HG02970 (cell line): Measurements from ENCODE around the gene IFT57.
A peak's percentile ranks its signal among the peaks of the same experiment; 100 is the strongest.
"Not testable (repeated sequence)": the region's sequence is repeated elsewhere in the genome, so short reads cannot be mapped to it uniquely, and the experiment has no call there.

Experiments used
- ATAC-seq: cut with Tn5 transposase; IDR thresholded peaks from one replicate; pipeline ENCODE4 v1.9.1; 2021; ENCODE audit warnings: mild to moderate bottlenecking, moderate library complexity, moderate number of reproducible peaks; ENCODE audit not compliant: unreplicated experiment, low FRiP score

The IFT57 gene, protein sequence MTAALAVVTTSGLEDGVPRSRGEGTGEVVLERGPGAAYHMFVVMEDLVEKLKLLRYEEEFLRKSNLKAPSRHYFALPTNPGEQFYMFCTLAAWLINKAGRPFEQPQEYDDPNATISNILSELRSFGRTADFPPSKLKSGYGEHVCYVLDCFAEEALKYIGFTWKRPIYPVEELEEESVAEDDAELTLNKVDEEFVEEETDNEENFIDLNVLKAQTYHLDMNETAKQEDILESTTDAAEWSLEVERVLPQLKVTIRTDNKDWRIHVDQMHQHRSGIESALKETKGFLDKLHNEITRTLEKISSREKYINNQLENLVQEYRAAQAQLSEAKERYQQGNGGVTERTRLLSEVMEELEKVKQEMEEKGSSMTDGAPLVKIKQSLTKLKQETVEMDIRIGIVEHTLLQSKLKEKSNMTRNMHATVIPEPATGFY

GRCh38 chr3:108221911-108222852, at the start of gene IFT57:
Gene IFT57, minus strand, starts transcription at chr3:108222424. Its CDS starts 102 bp downstream, at chr3:108222322.
- ATAC-seq: peak; percentile 97

GRCh38 chr3:108271626-108272025, 49.4 kb upstream of the IFT57 start:
- ATAC-seq: no peak

DNA sequence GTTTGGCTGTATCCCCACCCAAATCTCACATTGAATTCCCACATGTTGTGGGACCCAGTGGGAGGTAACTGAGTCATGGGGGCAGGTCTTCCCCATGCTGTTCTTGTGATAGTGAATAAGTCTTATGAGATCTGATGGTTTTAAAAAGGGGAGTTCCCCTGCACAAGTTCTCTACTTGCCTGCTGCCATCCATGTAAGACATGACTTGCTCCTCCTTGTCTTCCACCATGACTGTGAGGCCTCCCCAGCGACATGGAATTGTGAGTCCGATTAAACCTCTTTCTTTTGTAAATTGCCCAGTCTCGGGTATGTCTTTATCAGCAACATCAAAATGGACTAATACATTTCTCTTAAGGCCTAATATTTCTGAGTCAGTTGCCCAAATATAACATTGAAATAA, 46.0 kb upstream of the IFT57 start:
- ATAC-seq: not testable (repeated sequence)

DNA sequence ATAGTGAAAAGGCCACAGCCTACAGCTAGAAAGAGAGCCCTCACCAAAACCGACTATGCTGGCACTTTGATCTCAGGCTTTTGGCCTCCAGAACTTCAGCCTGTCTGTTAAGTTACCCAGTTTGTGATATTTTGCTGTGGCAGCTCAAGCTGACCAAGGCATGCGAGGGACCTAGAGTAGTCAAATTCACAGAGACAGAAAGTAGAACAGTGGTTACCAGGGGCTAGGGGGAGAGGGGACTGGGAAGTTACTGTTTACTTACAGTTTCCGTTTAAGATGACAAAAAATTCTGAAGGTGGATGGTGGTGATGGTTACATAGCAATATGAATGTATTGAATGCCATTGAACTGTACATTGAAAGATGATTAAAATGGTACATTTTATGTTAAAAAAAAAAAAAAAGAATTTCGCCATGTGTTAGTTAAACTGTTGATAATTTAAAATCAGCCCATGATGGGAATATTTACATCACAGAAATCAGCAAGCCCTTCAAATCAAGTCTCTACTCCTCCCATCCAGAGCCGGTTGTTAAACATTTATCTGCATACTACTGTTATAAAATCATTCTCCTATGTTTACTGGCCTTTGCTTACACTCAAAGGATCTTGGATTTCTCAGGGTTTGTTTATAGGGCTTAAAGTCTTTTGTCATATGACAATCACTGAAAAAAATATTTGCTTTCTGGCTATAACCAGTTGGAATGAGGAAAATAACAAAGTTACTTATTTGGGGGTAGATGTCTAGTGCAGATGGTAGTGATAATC, 42.5 kb upstream of the IFT57 start:
- ATAC-seq: not testable (repeated sequence)

- no peak for ATAC-seq
Observed at GRCh38 chr3:108255131-108255530, 32.9 kb upstream of the IFT57 start.

GRCh38 chr3:108251844-108252243, 29.6 kb upstream of the IFT57 start:
- no peak for ATAC-seq

- no peak for ATAC-seq
Observed at GRCh38 chr3:108251265-108251664, 29.0 kb upstream of the IFT57 start.

DNA sequence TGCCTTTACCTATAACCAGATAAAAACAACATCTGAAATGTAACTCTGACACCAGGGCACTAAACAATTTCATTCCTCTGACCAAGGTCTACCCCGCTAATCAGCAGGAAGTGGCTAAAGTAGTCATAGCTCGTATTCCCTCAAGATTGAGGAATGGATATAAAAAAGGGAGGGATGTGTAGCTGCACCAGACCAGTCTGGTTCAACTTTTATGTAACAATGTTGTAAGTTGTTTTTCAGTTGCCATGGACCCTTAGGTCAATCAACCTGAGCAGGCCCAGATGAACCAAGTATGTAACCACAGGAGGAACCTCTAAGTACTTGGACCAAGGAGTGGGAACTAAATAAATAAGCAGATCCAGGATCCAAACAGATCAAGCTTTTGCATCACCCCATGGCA, 28.4 kb upstream of the IFT57 start:
- ATAC-seq: no peak

- ATAC-seq: no peak
Observed at GRCh38 chr3:108243243-108243642, 21.0 kb upstream of the IFT57 start.

GRCh38 chr3:108242776-108243175, 20.6 kb upstream of the IFT57 start:
- no peak for ATAC-seq

GRCh38 chr3:108241721-108242120, 19.5 kb upstream of the IFT57 start:
- ATAC-seq: no peak

GRCh38 chr3:108241146-108241545, 18.9 kb upstream of the IFT57 start:
- no peak for ATAC-seq

GRCh38 chr3:108239082-108239481, 16.9 kb upstream of the IFT57 start:
- no peak for ATAC-seq

DNA sequence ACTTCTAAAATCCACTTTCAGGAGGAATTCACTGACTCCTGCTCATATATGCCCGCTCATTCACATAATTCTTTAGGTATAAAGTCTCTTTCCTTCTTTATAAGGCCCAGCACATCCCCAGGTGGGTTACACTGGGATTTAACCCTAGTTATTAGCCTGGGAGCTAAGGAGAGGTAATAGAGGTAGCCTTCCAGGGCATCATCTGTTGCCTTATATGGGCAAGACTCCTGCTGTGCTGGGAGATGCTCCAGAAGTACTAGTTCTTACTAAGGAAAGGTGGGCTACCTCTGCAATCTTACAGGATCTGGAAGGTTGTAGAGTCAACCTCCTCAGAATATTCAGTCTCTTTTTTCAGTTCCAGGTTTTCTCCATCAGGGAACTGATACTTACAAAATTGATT, 13.1 kb upstream of the IFT57 start:
- no peak for ATAC-seq

GRCh38 chr3:108234387-108234957, 12.2 kb upstream of the IFT57 start:
- ATAC-seq: no peak

GRCh38 chr3:108228286-108228685, 6.1 kb upstream of the IFT57 start:
- ATAC-seq: no peak

DNA sequence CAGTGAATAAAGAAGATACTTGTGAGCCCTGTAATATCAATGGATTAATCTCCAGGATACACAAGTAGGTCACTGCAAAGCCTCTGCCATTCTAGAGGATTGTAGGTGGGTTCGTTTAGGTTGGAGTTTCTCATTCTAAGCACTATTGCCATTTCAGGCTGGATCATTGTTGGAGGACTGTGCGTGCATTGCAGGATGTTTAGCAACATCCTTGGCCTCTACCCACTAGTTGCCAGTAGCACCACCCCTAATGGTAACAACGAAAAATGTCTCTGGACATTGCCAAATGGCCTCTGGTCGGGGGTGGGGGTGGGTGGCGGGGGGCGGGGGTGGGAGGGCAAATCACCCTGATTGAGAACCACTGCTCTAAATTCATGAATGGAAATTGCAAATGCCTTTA, 4.9 kb upstream of the IFT57 start:
- no peak for ATAC-seq

GRCh38 chr3:108225221-108225620, 3.0 kb upstream of the IFT57 start:
- no peak for ATAC-seq

DNA sequence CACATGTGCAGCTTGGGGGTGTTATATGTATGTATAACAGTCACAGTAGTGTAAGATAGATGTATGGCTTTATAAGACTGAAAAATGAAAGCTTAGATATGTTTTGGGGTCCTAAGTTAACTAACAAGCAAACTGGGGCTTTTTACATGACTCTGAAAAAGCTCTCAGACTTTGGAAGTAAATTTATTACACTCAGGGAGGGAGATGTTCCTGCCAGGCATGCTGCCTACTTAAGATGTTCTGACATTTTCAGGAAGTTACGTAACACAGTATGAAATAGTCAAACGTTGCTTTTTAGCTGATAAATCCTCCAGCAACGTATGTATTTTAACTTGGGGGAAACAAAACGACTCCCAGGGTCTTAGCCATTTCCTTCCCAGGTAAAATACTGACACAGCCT, 1.7 kb upstream of the IFT57 start:
- no peak for ATAC-seq

DNA sequence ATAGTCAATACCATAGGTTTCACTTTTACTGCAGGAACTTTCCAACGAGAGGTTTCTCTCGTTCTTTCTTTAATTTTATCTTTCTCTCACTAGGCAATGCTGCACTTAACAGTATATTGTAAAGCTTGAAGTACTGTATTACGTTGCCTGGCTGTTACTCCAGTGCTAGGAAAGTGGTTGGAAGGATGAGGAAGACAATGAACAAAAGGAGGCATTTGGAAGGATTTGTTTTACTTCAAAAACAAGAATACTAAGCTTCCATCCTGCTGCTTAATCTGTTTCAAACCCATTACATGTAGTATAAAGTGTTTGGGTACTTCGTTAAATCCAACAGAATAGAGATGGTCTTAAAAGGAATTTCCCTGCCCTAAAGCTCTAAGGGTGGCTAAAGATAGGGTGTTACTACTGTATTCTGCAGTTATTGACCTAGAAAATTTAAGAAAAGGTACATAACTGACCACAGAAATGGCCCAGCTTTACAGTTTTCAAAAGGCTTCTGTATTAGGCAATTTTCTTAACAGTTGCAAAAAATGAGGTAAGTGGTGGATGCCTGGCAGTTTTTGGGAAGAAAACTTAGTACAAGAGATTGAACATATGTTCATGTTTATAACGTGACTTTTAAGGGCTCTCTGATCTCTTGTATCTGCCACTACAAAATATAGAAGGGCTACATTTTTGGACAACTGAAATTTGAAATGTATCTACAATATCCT, 785 bp upstream of the IFT57 start:
- ATAC-seq: no peak
